Amygdala (tissue), 56 donors: Measurements from ENCODE around the gene FOXO6.
A peak's percentile ranks its signal among the peaks of the same experiment; 100 is the strongest.

ENCODE experiments used
- DNase-seq, 56 donors: peaks; one replicate each; lab custom pipeline; 2025; lab: John Stamatoyannopoulos, UW

FOXO6 gene

DNA sequence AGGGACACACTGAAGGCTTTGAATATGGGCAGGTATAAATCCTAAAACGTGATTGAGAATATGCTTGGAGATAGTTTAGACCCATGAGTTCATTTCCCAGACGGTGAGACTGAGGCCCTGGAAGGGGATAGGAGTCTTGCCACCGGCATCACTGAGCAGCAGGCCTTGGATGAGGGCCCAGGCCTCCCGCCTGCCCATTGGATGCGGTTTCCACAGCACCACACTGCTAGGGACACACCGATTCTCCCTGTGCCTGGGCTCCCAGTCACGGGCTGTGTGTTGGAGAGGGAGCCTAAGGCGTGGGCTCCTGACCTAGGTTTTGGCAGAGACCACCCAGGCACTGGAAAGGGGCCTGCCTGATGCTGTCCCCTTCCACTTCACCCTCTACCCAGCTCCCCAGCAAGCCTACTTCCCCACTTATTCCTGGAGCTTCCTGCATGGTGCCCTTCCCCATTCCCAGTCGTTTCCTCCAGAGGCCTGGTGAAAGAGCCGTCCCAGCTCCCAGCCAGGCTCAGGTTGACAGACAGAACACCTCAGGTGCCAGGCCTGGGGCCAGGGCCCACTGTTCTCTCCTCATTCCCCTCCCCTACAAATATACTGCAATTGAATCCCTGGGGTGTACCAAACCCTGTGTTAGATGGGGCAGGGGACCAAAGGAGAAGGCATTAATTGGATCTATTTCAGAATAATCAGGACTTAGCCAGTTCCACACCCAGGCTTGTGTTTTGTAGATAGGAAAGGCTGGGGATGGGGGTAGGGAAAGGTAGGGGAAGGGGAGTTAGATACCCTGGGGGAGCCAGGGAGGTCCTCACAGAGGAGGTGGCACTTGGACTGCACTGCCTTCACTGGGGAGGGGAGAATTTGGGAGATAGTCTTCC lies 3.4 kb downstream of the FOXO6 start:
- DNase-seq, result peak in 8 of 56 donors; percentile 16 to 58 (median 26)

DNA sequence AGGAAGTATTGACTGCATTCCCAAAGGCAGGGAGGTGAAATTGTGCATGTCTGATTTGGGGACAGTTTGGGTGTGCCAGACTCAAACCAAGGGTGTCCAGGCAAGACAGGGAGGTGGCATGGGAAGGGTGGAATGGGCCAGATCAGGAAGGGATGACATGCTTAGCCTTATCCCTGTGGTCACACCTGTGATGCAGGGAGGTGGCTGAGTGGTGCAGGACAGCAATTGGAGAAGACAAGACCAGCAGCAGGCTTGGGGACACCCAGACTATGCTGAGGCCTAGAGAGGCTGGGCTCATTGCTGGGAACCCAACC lies 4.0 kb downstream of the FOXO6 start:
- DNase-seq, result peak in 1 of 56 donors; percentile 66

GRCh38 chr1:41365772-41366454 lies 4.7 kb downstream of the FOXO6 start:
- peak in 37 of 56 donors; percentile 30 to 97 (median 55) for DNase-seq

GRCh38 chr1:41366455-41367287 lies 5.4 kb downstream of the FOXO6 start:
- DNase-seq, result peak in 14 of 56 donors; percentile 18 to 89 (median 60)

DNA sequence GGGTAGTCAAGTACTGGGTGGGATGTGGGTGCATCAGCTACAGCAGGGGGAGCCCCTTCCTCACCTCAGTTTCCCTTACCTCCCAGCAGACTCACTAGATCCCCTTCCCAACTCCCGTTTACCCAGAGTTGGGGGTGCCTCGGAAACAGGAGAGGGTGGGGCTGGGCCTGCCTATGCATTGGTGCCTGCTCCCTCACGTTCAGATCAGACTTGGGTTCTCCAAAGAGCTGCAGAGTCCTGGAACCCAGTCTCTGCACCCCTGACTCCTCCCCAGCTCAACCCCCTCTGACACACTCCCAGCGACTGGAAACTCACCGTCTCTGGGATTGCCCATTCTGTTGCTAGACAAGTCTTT lies 6.0 kb downstream of the FOXO6 start:
- no peak for DNase-seq

- no peak for DNase-seq
Observed at GRCh38 chr1:41368366-41368765, 7.1 kb downstream of the FOXO6 start.

GRCh38 chr1:41368801-41369200 lies 7.6 kb downstream of the FOXO6 start:
- DNase-seq, result no peak

GRCh38 chr1:41369531-41369930 lies 8.3 kb downstream of the FOXO6 start:
- no peak for DNase-seq

DNA sequence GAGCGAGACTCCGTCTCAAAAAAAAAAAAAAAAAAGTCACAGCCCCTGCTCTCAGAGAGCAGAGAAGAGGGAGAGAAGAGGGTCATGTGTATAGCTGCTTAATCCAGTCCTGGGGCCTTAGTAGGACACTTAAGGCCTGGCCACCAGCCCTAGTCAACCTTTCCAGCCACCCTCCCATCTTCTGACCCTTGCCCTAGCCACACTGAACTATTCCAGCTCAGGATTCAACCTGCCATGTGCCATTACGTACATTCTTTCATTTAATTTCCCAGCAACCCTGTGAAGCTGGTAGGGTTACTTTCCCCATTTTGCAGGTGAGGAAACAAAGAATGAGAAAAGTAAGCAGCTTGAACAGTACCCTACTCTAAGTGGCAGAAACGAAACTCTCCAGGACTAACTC lies 9.0 kb downstream of the FOXO6 start:
- DNase-seq, result no peak

DNA sequence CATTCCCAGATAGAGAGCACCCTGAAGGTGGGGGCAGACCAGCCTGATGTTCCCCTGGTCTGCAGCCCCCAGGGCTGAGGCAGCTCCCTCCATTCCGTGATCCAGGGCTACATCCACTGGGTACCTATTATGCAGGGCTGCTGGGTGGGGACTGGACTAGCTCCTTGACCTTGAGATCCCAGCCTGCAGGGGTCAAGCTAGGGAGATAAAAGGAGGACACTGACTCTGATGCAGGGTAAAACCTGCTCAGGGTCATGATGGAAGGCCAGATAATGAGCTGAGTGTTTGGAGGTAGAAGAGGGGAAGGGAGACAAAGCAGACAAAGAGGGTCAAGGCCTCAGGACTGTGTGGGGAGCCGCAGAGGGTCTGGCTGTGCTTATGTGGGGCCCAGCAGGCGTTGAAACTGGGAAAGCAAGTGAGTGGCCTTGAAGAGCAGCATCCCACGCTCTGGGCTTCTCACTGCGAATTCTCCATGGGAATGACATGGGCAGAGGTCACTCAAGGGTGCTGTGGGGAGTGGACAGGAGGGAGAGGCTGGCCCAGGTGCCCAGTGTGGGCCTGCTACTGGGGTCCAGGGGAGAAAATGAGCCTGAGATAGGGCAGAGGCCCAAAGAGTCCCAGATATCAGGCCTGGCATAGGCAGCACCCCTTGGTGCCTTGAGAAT lies 9.7 kb downstream of the FOXO6 start:
- DNase-seq, result no peak

GRCh38 chr1:41371630-41372599 lies 10.7 kb downstream of the FOXO6 start:
- DNase-seq, result peak in 42 of 56 donors; percentile 17 to 85 (median 65)

GRCh38 chr1:41372600-41372993 lies 11.4 kb downstream of the FOXO6 start:
- DNase-seq, result no peak

GRCh38 chr1:41373373-41373772 lies 12.1 kb downstream of the FOXO6 start:
- no peak for DNase-seq

GRCh38 chr1:41374711-41375110 lies 13.5 kb downstream of the FOXO6 start:
- no peak for DNase-seq

- no peak for DNase-seq
Observed at GRCh38 chr1:41377397-41377796, 16.2 kb downstream of the FOXO6 start.

DNA sequence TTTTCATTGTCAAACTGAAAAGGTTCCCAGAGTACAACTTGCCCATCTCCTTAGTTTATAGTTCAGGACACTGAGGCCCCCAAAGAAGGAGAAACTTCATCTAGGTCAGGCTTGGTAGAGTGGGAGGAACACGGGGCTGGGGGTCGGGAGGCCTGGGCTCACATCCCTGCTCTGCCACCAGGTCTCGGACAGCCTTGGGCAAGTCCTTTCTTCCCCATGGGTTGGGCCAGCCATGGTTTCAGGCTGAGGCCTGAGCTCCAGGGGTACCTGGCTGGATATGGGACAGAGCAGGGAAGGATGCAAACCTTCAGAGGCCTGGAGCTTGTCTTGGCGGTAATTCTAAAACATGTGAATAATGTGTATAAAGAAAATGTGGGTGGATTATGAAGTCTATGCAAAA lies 17.0 kb downstream of the FOXO6 start:
- no peak for DNase-seq

- DNase-seq, result no peak
Observed at GRCh38 chr1:41378999-41379737, 17.9 kb downstream of the FOXO6 start.

- no peak for DNase-seq
Observed at GRCh38 chr1:41379738-41380130, 18.5 kb downstream of the FOXO6 start.

- DNase-seq, result no peak
Observed at GRCh38 chr1:41380195-41380594, 19.0 kb downstream of the FOXO6 start.
